IMR-90 (cell line): Measurements from ENCODE around the gene DRC3.

Experiments used
- CTCF ChIP-seq: conservative IDR thresholded peaks from 2 replicates; pipeline ENCODE4 v1.5.1; 2012; ENCODE audit warnings: mild to moderate bottlenecking, low read depth, low read length, improper control_type of control experiment
- FOS ChIP-seq: fragments of 150-350 bp; IDR thresholded peaks from 2 replicates; pipeline ENCODE4 v1.6.1; 2016; ENCODE audit warnings: low read depth, low read length
- POLR2A ChIP-seq: IDR thresholded peaks from 2 replicates; pipeline ENCODE4 v1.6.1; 2012; ENCODE audit warnings: mild to moderate bottlenecking, low read depth, low read length
- SMC3 ChIP-seq: fragments of 150-350 bp; IDR thresholded peaks from 2 replicates; pipeline ENCODE4 v1.6.1; 2016; ENCODE audit warnings: low read depth, mild to moderate bottlenecking, antibody characterized with exemption, low read length, moderate library complexity

DNA sequence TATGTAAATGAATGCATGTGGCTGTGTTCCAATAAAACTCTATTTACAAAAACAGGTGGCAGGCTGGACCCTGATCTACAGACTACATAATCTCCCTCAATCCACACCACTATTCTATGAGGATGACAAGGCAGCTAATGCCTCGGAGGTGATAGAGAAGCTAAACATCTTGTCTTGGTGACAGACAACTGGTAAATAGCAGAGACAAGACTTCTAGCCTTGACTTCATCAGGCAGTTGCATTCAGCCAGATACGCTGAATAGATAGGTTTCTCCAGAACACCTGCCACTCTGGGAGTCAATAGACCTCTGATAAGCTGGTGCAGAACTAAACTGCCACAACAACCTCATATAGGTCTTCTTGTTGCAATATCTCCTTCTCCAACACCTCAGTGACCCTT lies 63.0 kb downstream of the DRC3 start:
- no peak for TF ChIP-seq POLR2A
- no peak for TF ChIP-seq CTCF
- TF ChIP-seq SMC3: no peak
- no peak for TF ChIP-seq FOS
